B cell (primary cell): ENCODE measurements around the gene CFAP74. TPM values are rescaled to one million over a fixed set of nuclear protein-coding genes. Genes with fewer than 3 reads are reported as not detected.

ENCODE experiments used
- ATAC-seq: fragments of 200-7000 bp; cut with Tn5 transposase; one replicate; pipeline ENCODE4 v1.10.0; 2021; ENCODE audit warnings: low read depth, mild to moderate bottlenecking, moderate number of reproducible peaks, moderate library complexity
- CTCF ChIA-PET: fragments of 350-600 bp; sonication (Branson Sonifier 250); formaldehyde crosslinking; loops from one replicate; lab custom pipeline; 2021; ENCODE audit warnings: antibody characterized with exemption, inconsistent platforms; lab: Charles Lee
- POLR2A ChIA-PET: fragments of 350-600 bp; sonication (Branson Sonifier 250); formaldehyde crosslinking; loops from one replicate; lab custom pipeline; 2021; ENCODE audit warnings: antibody characterized with exemption; lab: Charles Lee
- DNase-seq: peaks from one replicate; pipeline ENCODE4 v3.0.0; 2013
- H2AFZ ChIP-seq: 2 replicates; pipeline ENCODE4 v1.6.1; 2012; ENCODE audit warnings: mild to moderate bottlenecking, low read depth, low read length; ENCODE audit not compliant: insufficient read depth, poor library complexity, severe bottlenecking
- H3K27ac ChIP-seq, 2 donors: 1 replicate in 1 of 2; 2 replicates in 1 of 2; pipeline ENCODE4 v1.5.1; 2012 to 2013; ENCODE audit warnings: low read length in 2 of 2, mild to moderate bottlenecking in 2 of 2, moderate library complexity in 1 of 2
- H3K27me3 ChIP-seq, 4 experiments: fragments of 200-600 bp in 1 of 4; sonication (generic) in 1 of 4; replicated peaks in 1 of 4; 1 replicate in 2 of 4; 2 replicates in 2 of 4; pipeline versions ENCODE4 v1.6.1 to v1.7.0; 2013 to 2016; ENCODE audit warnings: low read length in 3 of 4, mild to moderate bottlenecking in 2 of 4, mixed read lengths in 1 of 4, moderate library complexity in 1 of 4; ENCODE audit not compliant: insufficient read depth in 4 of 4, control insufficient read depth in 3 of 4; ENCODE audit errors: control extremely low read depth in 1 of 4
- H3K36me3 ChIP-seq, 2 experiments: replicated peaks in 1 of 2; 1 replicate in 1 of 2; 2 replicates in 1 of 2; pipeline versions ENCODE4 v1.6.1 to v1.7.1; 2013; ENCODE audit warnings: low read length in 1 of 2; ENCODE audit not compliant: insufficient read depth in 2 of 2, control insufficient read depth in 1 of 2; ENCODE audit errors: control extremely low read depth in 1 of 2, extremely low read depth in 1 of 2
- H3K4me1 ChIP-seq, 2 donors: fragments of 200-600 bp in 1 of 2; sonication (generic) in 1 of 2; 1 replicate in 1 of 2; 2 replicates in 1 of 2; pipeline versions ENCODE4 v1.5.1 to v1.6.1; 2013 to 2017; ENCODE audit warnings: low read length in 2 of 2; ENCODE audit not compliant: control insufficient read depth in 2 of 2, insufficient read depth in 2 of 2
- H3K4me2 ChIP-seq: replicated peaks from 2 replicates; pipeline ENCODE3; 2012; ENCODE audit warnings: mild to moderate bottlenecking, low read depth, low read length; ENCODE audit not compliant: poor library complexity, severe bottlenecking
- H3K4me3 ChIP-seq, 5 experiments: fragments of 200-600 bp in 1 of 5; sonication (generic) in 1 of 5; 1 replicate in 3 of 5; 2 replicates in 2 of 5; pipeline versions ENCODE4 v1.5.1 to v1.7.0; 2011 to 2016; ENCODE audit warnings: low read length in 4 of 5, mild to moderate bottlenecking in 4 of 5, low read depth in 2 of 5, control low read depth in 1 of 5, moderate library complexity in 1 of 5; ENCODE audit not compliant: insufficient read depth in 1 of 5; ENCODE audit errors: control extremely low read depth in 1 of 5, extremely low read depth in 1 of 5
- H3K79me2 ChIP-seq: fragments of 200-600 bp; sonication (generic); one replicate; pipeline ENCODE4 v1.6.0; 2016; ENCODE audit warnings: low read length; ENCODE audit not compliant: control insufficient read depth, insufficient read depth
- H3K9ac ChIP-seq: fragments of 200-600 bp; sonication (generic); 2 replicates; pipeline ENCODE4 v1.6.1; 2017; ENCODE audit warnings: mild to moderate bottlenecking, low read length, moderate library complexity
- H3K9me3 ChIP-seq, 3 donors: one replicate each; pipeline versions ENCODE4 v1.6.1 to v1.7.1; 2013; ENCODE audit warnings: low read length in 2 of 3; ENCODE audit not compliant: control insufficient read depth in 2 of 3, insufficient read depth in 1 of 3; ENCODE audit errors: control extremely low read depth in 1 of 3
- H4K20me1 ChIP-seq: 2 replicates; pipeline ENCODE4 v1.6.0; 2012; ENCODE audit warnings: mild to moderate bottlenecking, low read length; ENCODE audit not compliant: insufficient read depth, control insufficient read depth, poor library complexity, severe bottlenecking
- H3K27ac Mint-ChIP-seq: one replicate; pipeline ENCODE4 v1.8.0; 2021; ENCODE audit warnings: mixed read lengths
- H3K27me3 Mint-ChIP-seq: one replicate; pipeline ENCODE4 v1.8.0; 2021; ENCODE audit warnings: mixed read lengths
- H3K4me1 Mint-ChIP-seq: one replicate; pipeline ENCODE4 v1.8.0; 2021; ENCODE audit warnings: mixed read lengths
- H3K4me3 Mint-ChIP-seq: one replicate; pipeline ENCODE4 v1.8.0; 2021; ENCODE audit warnings: mixed read lengths
- H3K9me3 Mint-ChIP-seq: one replicate; pipeline ENCODE4 v1.8.0; 2022; ENCODE audit warnings: mixed read lengths; ENCODE audit not compliant: insufficient read depth
- CTCF ChIP-seq: fragments of 200-600 bp; IDR thresholded peaks from one replicate; pipeline ENCODE4 v1.8.0; 2022; ENCODE audit warnings: antibody characterized with exemption, mild to moderate bottlenecking
- EZH2 ChIP-seq: IDR thresholded peaks from 2 replicates; pipeline ENCODE4 v1.6.1; 2012; ENCODE audit warnings: borderline replicate concordance, low read depth, mild to moderate bottlenecking, moderate library complexity, low read length; ENCODE audit not compliant: insufficient read depth, poor library complexity, severe bottlenecking
- WGBS: methylation state at CpG from one replicate; pipeline ENCODE4 v1.1.5; 2013; ENCODE audit warnings: missing lambda C conversion rate; ENCODE audit not compliant: insufficient coverage; 5-methylcytosine and 5-hydroxymethylcytosine counted together
- intact Hi-C: fragments of 100-400 bp; cut with micrococcal nuclease; formaldehyde crosslinking; loops from one replicate; pipeline ENCODE4 v1.10.0; 2022
- polyA plus RNA-seq: library from polyadenylated mRNA; depleted of rRNA; stranded (reverse); fragments of >200 nt; gene quantifications from 2 replicates; pipeline ENCODE4 v1.2.3, GENCODE V29; 2012
- total RNA-seq, 2 donors: library from RNA; stranded (reverse); fragments of 120-200 nt in 1 of 2; gene quantifications; 1 replicate in 1 of 2; 2 replicates in 1 of 2; pipeline versions ENCODE4 v1.2.3 to v1.2.4, GENCODE V29; 2013 to 2022

CFAP74 gene
- total and polyA plus RNA-seq, 2 donors (not counting 1 experiment from before 2014, with no cell fraction given), result not detected

- H4K20me1 ChIP-seq, result no peaks in the 10 kb centered on the region
- 82% methylated on average over 40 of the region's 41 CpGs for WGBS
- H3K9me3 ChIP-seq, result peaks cover 0 to 5% (median 0%) of the 10 kb centered on the region in 3 donors
- no peak overlapping the region for H3K4me3 Mint-ChIP-seq
- H3K27ac Mint-ChIP-seq, result no peak overlapping the region
- no peak overlapping the region for H3K9ac ChIP-seq
- ATAC-seq, result no peak
- intact Hi-C loops, result no loop called here
- no peak overlapping the region for H3K4me2 ChIP-seq
- no peaks in the 10 kb centered on the region for H3K79me2 ChIP-seq
- peaks cover 0 to 34% (median 13%) of the 10 kb centered on the region in 4 experiments for H3K27me3 ChIP-seq
- H3K27me3 Mint-ChIP-seq, result peaks cover 11% of the 10 kb centered on the region
- no peak overlapping the region for H3K4me3 ChIP-seq
- ChIA-PET CTCF (interaction anchor here (0.6 to 2.7 kb wide), 7 partner anchors 27 to 102 kb away, joined by 3 to 30 read pairs (median 5); no protein-coding TSS in a partner anchor), POLR2A (no interaction called here)
- no peak for DNase-seq
- no peaks in the 10 kb centered on the region for H3K9me3 Mint-ChIP-seq
- peaks cover 15% of the 10 kb centered on the region for H3K4me1 Mint-ChIP-seq
- no peak overlapping the region for H2AFZ ChIP-seq
- no peaks in the 10 kb centered on the region for H3K36me3 ChIP-seq
- peaks cover 11 to 18% of the 10 kb centered on the region in 2 donors for H3K4me1 ChIP-seq
- TF ChIP-seq CTCF, result no peak
- TF ChIP-seq EZH2, result no peak
- H3K27ac ChIP-seq, result no peak overlapping the region
These were observed 39.5 kb upstream of the CFAP74 start for GRCh38 chr1:2042830-2043773.

GRCh38 chr1:2041887-2042286 is 38.3 kb upstream of the CFAP74 start:
- H3K27me3 ChIP-seq, result peaks cover 0 to 22% (median 7%) of the 10 kb centered on the region in 4 experiments
- H3K79me2 ChIP-seq, result no peaks in the 10 kb centered on the region
- no peak for TF ChIP-seq EZH2
- TF ChIP-seq CTCF, result no peak
- H2AFZ ChIP-seq, result no peak overlapping the region
- ChIA-PET POLR2A (no interaction called here), CTCF (no interaction called here)
- no peak for DNase-seq
- peaks cover 11 to 18% of the 10 kb centered on the region in 2 donors for H3K4me1 ChIP-seq
- H3K4me2 ChIP-seq, result no peak overlapping the region
- H4K20me1 ChIP-seq, result no peaks in the 10 kb centered on the region
- no peak overlapping the region for H3K9ac ChIP-seq
- Mint-ChIP-seq H3K4me3 (no peak overlapping the region), H3K27me3 (peaks cover 11% of the 10 kb centered on the region), H3K27ac (no peak overlapping the region), H3K9me3 (no peaks in the 10 kb centered on the region), H3K4me1 (peaks cover 15% of the 10 kb centered on the region)
- no peak overlapping the region for H3K27ac ChIP-seq
- no peaks in the 10 kb centered on the region for H3K36me3 ChIP-seq
- no peak for ATAC-seq
- peaks cover 0 to 7% (median 0%) of the 10 kb centered on the region in 3 donors for H3K9me3 ChIP-seq
- no peak overlapping the region for H3K4me3 ChIP-seq
- WGBS, result 90% methylated on average over 4 of the region's 4 CpGs
- intact Hi-C loops, result no loop called here
